NCI-H82 treated with DMSO at 0.1 percent for 48 hours (cell line): ENCODE results near the gene RND3.

Experiments used
- DNase-seq: peaks from one replicate; lab custom pipeline; 2025; ENCODE audit not compliant: unreplicated experiment; lab: John Stamatoyannopoulos, UW

RND3 gene

GRCh38 chr2:150494234-150494945, 6.9 kb upstream of the RND3 start:
- DNase-seq, result no peak

GRCh38 chr2:150491943-150492342, 4.5 kb upstream of the RND3 start:
- no peak for DNase-seq

GRCh38 chr2:150491430-150491829, 4.0 kb upstream of the RND3 start:
- DNase-seq, result no peak

- no peak for DNase-seq
These were observed 3.0 kb upstream of the RND3 start for GRCh38 chr2:150490466-150490865.

GRCh38 chr2:150486539-150487484, 655 bp downstream of the RND3 start:
- no peak for DNase-seq

- peak; percentile 16 for DNase-seq
These were observed 1.5 kb downstream of the RND3 start for GRCh38 chr2:150485871-150486538.

GRCh38 chr2:150485114-150485870, 2.2 kb downstream of the RND3 start:
- DNase-seq, result peak; percentile 20

- DNase-seq, result no peak
These were observed 2.9 kb downstream of the RND3 start for GRCh38 chr2:150484461-150485021.

- DNase-seq, result no peak
These were observed 3.5 kb downstream of the RND3 start for GRCh38 chr2:150484006-150484405.

GRCh38 chr2:150483532-150483931, 3.9 kb downstream of the RND3 start:
- DNase-seq, result no peak

- DNase-seq, result no peak
These were observed 4.6 kb downstream of the RND3 start for GRCh38 chr2:150482667-150483400.

- DNase-seq, result no peak
These were observed 5.4 kb downstream of the RND3 start for GRCh38 chr2:150482111-150482510.

GRCh38 chr2:150480971-150481830, 6.3 kb downstream of the RND3 start:
- peak; percentile 32 for DNase-seq

- DNase-seq, result no peak
These were observed 7.2 kb downstream of the RND3 start for GRCh38 chr2:150480241-150480640.

- no peak for DNase-seq
These were observed 8.2 kb downstream of the RND3 start for GRCh38 chr2:150479075-150479915.

- no peak for DNase-seq
These were observed 9.1 kb downstream of the RND3 start for GRCh38 chr2:150478200-150478974.

GRCh38 chr2:150477347-150477746, 10.1 kb downstream of the RND3 start:
- no peak for DNase-seq
